AG10803 (cell line): ENCODE measurements around the gene NUB1.

Experiments
- DNase-seq: peaks from one replicate; pipeline ENCODE4 v3.0.0; 2010; ENCODE audit warnings: low read depth
- H3K4me3 ChIP-seq: 2 replicates; pipeline ENCODE4 v1.5.1; 2011; ENCODE audit warnings: mild to moderate bottlenecking, low read length, control low read depth
- TF ChIP-seq, protein P1 (sequence below): conservative IDR thresholded peaks from 2 replicates; pipeline ENCODE4 v1.5.1; 2011; ENCODE audit warnings: mild to moderate bottlenecking, low read length, control low read depth, inconsistent platforms

The NUB1 gene

DNA sequence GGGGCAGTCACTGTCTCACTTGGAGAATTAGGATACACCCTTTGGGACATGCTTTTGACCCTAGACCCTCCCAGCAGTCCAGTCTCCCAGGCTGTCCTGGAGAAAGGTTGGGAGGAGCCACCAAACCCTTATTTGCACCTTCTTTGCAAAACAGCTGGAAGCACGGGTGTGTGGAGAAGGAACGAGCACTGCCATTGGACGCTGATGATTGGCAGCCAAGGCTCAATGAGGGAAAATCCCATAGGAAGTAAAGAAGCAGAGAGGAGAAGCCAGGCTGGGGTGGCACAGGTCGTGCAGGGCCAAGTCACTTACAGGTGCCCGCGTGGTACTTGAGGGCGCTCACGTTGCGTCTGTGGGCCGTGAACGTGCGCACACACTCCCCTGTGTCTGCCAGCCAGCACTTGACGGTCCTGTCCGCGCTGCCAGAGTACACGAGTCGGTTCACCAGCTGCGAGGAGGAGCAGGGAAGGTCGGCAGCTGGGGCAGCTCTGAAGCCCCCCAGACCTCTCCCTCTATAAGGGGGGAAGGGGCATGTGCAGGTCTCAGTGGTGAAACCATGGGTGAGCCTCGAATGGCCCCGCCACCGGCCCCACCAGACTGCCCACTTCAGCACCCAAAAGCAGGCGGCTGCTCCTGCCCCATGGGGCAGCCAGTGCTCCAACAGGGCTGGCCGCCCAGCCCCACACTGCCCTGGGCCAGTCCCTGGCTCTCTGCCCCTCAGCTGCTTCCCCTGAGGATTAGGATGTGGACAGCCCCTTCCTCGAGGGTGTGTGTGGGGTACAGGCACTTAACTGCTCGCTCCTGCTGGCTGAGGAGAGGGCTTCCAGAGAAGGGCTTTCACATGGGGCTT lies 43.4 kb downstream of the NUB1 start:
- DNase-seq, result no peak
- TF ChIP-seq, protein P1, sequence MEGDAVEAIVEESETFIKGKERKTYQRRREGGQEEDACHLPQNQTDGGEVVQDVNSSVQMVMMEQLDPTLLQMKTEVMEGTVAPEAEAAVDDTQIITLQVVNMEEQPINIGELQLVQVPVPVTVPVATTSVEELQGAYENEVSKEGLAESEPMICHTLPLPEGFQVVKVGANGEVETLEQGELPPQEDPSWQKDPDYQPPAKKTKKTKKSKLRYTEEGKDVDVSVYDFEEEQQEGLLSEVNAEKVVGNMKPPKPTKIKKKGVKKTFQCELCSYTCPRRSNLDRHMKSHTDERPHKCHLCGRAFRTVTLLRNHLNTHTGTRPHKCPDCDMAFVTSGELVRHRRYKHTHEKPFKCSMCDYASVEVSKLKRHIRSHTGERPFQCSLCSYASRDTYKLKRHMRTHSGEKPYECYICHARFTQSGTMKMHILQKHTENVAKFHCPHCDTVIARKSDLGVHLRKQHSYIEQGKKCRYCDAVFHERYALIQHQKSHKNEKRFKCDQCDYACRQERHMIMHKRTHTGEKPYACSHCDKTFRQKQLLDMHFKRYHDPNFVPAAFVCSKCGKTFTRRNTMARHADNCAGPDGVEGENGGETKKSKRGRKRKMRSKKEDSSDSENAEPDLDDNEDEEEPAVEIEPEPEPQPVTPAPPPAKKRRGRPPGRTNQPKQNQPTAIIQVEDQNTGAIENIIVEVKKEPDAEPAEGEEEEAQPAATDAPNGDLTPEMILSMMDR, result no peak
- H3K4me3 ChIP-seq, result no peak overlapping the region

- TF ChIP-seq, protein P1, result no peak
- H3K4me3 ChIP-seq, result no peak overlapping the region
These were observed 44.2 kb downstream of the NUB1 start for GRCh38 chr7:151385626-151386300.

DNA sequence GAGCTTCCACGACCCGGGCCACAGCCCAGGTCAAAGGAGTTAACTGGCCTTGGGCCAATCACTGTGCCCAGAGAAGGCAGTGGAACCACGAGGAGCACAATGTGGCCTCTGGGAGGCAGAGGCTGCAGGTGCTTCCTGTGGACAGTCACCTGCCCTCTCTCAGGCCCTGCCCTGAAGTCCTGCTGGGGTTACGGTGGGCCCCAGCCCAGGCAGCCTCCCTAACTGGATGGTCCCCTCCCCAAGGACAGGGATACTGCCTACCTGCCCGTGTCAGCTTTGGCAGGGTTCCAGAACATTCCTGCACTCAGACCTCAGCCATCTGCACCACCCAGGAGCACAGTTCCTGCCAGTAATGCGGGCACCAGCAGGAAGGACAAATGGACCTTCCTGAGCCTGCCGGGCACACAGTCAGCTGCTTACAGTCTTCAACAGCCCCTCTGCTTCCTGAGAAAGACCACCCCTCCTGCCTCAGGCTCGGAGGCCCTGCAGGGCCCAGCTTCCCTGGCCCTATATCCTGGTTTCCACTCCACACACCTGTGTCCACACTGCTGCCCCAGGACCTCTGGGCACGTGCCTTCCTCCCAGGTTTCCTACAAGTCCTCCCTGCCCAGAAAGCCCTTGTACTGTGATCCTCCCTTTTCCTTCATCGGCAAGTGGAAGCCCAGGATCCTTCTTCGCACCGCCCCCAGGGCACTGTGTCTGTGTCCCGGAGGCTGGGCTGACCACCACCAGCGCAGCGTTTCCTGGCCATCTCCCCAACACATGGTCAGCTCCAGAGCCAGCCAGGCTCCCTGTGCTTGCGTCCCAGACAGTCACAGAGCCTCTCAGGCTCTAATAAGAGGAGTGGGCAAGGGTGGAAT lies 44.9 kb downstream of the NUB1 start:
- H3K4me3 ChIP-seq, result no peak overlapping the region
- DNase-seq, result no peak
- TF ChIP-seq, protein P1, result no peak

More at GRCh38 chr7:151385626-151386300, 44.2 kb downstream of the NUB1 start:
- no peak for DNase-seq

- H3K4me3 ChIP-seq, result no peak overlapping the region
- no peak for DNase-seq
- TF ChIP-seq, protein P1, result no peak
These were observed 45.8 kb downstream of the NUB1 start for GRCh38 chr7:151387161-151388006.

DNA sequence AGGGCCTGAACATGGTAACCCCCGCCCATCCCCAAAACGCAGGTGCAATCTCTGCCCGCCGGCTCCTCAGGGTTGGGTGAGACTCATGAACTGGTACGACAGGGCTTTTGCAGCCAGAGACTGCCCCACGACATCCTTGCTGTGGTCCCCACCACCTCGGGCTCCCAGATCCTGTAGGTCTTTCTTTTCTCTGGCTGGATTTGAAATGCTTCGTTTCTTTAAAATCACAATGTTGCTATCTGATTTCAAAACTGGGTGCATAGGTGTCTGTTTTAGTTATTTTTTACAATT lies 46.3 kb downstream of the NUB1 start:
- TF ChIP-seq, protein P1, result no peak
- no peak overlapping the region for H3K4me3 ChIP-seq
- DNase-seq, result no peak

DNA sequence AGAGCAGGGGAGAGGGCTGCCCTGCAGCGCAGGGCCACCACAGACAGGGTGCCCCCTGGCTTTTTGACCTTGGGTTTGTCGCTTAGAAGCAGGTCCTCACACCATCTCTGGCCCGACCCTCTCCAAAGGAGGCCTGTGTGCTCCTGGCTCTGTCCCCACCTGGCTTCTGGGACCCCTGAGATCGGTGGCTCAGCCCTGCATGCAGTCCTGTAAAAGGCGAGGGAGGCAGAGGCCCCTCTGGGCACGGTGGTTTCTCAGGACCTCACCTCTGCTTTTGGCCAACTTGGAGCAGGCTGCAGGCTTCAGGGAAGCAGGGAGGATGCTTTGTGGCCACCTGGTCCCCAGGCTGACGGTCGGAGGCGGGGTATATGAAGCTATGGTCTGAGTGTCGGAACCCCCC lies 46.8 kb downstream of the NUB1 start:
- DNase-seq, result no peak
- no peak overlapping the region for H3K4me3 ChIP-seq
- TF ChIP-seq, protein P1, result no peak
